DOHH2 (cell line): Measurements from ENCODE around the gene LAMA5.
"Not testable (repeated sequence)": the region's sequence is repeated elsewhere in the genome, so short reads cannot be mapped to it uniquely, and the experiment has no call there.

Experiments
- H3F3A ChIP-seq: fragments of 200-600 bp; sonication (generic), shearing (Covaris generic); 2 replicates; pipeline ENCODE4 v1.6.0; 2016; ENCODE audit warnings: antibody characterized with exemption, mild to moderate bottlenecking; ENCODE audit not compliant: control insufficient read depth, insufficient read depth
- H3K27ac ChIP-seq: fragments of 200-600 bp; sonication (generic); 2 replicates; pipeline ENCODE4 v1.5.1; 2014; ENCODE audit warnings: low read depth, mild to moderate bottlenecking, low read length, moderate library complexity
- H3K27me3 ChIP-seq: fragments of 200-600 bp; sonication (generic); 2 replicates; pipeline ENCODE4 v1.6.1; 2014; ENCODE audit warnings: mild to moderate bottlenecking, low read length, mixed read lengths; ENCODE audit not compliant: control insufficient read depth
- H3K36me3 ChIP-seq: fragments of 200-600 bp; sonication (generic); 2 replicates; pipeline ENCODE4 v1.6.1; 2014; ENCODE audit warnings: mild to moderate bottlenecking, low read length, moderate library complexity, mixed read lengths; ENCODE audit not compliant: control insufficient read depth
- H3K4me1 ChIP-seq: fragments of 200-600 bp; sonication (generic); 2 replicates; pipeline ENCODE4 v1.6.1; 2014; ENCODE audit warnings: mild to moderate bottlenecking, low read length, mixed read lengths; ENCODE audit not compliant: control insufficient read depth
- H3K4me2 ChIP-seq: fragments of 200-600 bp; sonication (generic); 2 replicates; pipeline ENCODE4 v1.6.0; 2014; ENCODE audit warnings: mild to moderate bottlenecking, low read length, moderate library complexity
- H3K4me3 ChIP-seq: fragments of 200-600 bp; sonication (generic); 2 replicates; pipeline ENCODE4 v1.5.1; 2014; ENCODE audit warnings: mild to moderate bottlenecking, low read length, mixed read lengths
- H3K79me2 ChIP-seq: fragments of 200-600 bp; sonication (generic); 2 replicates; pipeline ENCODE4 v1.6.1; 2014; ENCODE audit warnings: mild to moderate bottlenecking, low read length, mixed read lengths; ENCODE audit not compliant: control insufficient read depth
- H3K9me2 ChIP-seq: fragments of 200-600 bp; sonication (generic); replicated peaks from 2 replicates; pipeline ENCODE4 v1.6.1; 2014; ENCODE audit warnings: mild to moderate bottlenecking, low read length, mixed read lengths; ENCODE audit not compliant: control insufficient read depth
- H3K9me3 ChIP-seq: fragments of 200-600 bp; sonication (generic); 2 replicates; pipeline ENCODE4 v1.6.1; 2014; ENCODE audit warnings: antibody characterized with exemption, low read length, mixed read lengths; ENCODE audit not compliant: control insufficient read depth, insufficient read depth
- H4K20me1 ChIP-seq: fragments of 200-600 bp; sonication (generic); 2 replicates; pipeline ENCODE4 v1.6.0; 2014; ENCODE audit warnings: low read depth, mild to moderate bottlenecking, antibody characterized with exemption, low read length, moderate library complexity; ENCODE audit not compliant: control insufficient read depth, insufficient read depth
- CTCF ChIP-seq: fragments of 200-600 bp; sonication (generic); IDR thresholded peaks from one replicate; pipeline ENCODE4 v1.5.1; 2014; ENCODE audit warnings: antibody characterized with exemption, mild to moderate bottlenecking, low read depth, low read length; ENCODE audit not compliant: poor library complexity, severe bottlenecking
- EZH2phosphoT487 ChIP-seq: fragments of 200-600 bp; sonication (generic); IDR thresholded peaks from 2 replicates; pipeline ENCODE4 v1.6.1; 2017; ENCODE audit warnings: borderline replicate concordance, mild to moderate bottlenecking, antibody characterized with exemption, low read length, moderate library complexity, mixed read lengths

Gene LAMA5

GRCh38 chr20:62377064-62377461, 10.0 kb upstream of the LAMA5 start:
- H3K4me3 ChIP-seq, result no peak overlapping the region
- H3K9me2 ChIP-seq, result no peaks in the 10 kb centered on the region
- no peaks in the 10 kb centered on the region for H3K27me3 ChIP-seq
- H3K79me2 ChIP-seq, result peaks cover 6% of the 10 kb centered on the region; the same call in 1 of the 2 replicates
- H3K4me1 ChIP-seq, result peaks cover 5% of the 10 kb centered on the region; the same call in 1 of the 2 replicates
- no peak overlapping the region for H3K4me2 ChIP-seq
- H4K20me1 ChIP-seq, result no peaks in the 10 kb centered on the region
- no peaks in the 10 kb centered on the region for H3K9me3 ChIP-seq
- H3K36me3 ChIP-seq, result peaks cover 10% of the 10 kb centered on the region
- no peak overlapping the region for H3K27ac ChIP-seq
- H3F3A ChIP-seq, result no peaks in the 10 kb centered on the region
- TF ChIP-seq EZH2phosphoT487, result no peak
- no peak for TF ChIP-seq CTCF

GRCh38 chr20:62376112-62377063, 9.3 kb upstream of the LAMA5 start:
- H3K4me3 ChIP-seq, result no peak overlapping the region
- no peak overlapping the region for H3K27ac ChIP-seq
- no peak overlapping the region for H3K4me2 ChIP-seq

GRCh38 chr20:62374331-62375152, 7.4 kb upstream of the LAMA5 start:
- no peak for TF ChIP-seq CTCF
- no peak for TF ChIP-seq EZH2phosphoT487
- no peaks in the 10 kb centered on the region for H3K9me3 ChIP-seq
- no peaks in the 10 kb centered on the region for H3K79me2 ChIP-seq
- H3K4me3 ChIP-seq, result no peak overlapping the region
- H3K36me3 ChIP-seq, result no peaks in the 10 kb centered on the region
- H3K4me2 ChIP-seq, result no peak overlapping the region
- H3K9me2 ChIP-seq, result no peaks in the 10 kb centered on the region
- peaks cover 12% of the 10 kb centered on the region for H3K27me3 ChIP-seq
- H4K20me1 ChIP-seq, result no peaks in the 10 kb centered on the region
- no peaks in the 10 kb centered on the region for H3F3A ChIP-seq
- no peak overlapping the region for H3K27ac ChIP-seq
- H3K4me1 ChIP-seq, result peaks cover 5% of the 10 kb centered on the region; the same call in 1 of the 2 replicates

More at GRCh38 chr20:62376112-62377063, 9.3 kb upstream of the LAMA5 start:
- TF ChIP-seq CTCF (no peak), EZH2phosphoT487 (no peak)
- H3K36me3 ChIP-seq, result peaks cover 3% of the 10 kb centered on the region; the same call in 1 of the 2 replicates
- 0 out of 2 replicates have a peak, but pooled peaks cover 3% of the 10 kb centered on the region for H3K79me2 ChIP-seq
- H3K9me2 ChIP-seq, result no peaks in the 10 kb centered on the region
- no peaks in the 10 kb centered on the region for H4K20me1 ChIP-seq
- no peaks in the 10 kb centered on the region; the same call in 1 of the 2 replicates for H3K27me3 ChIP-seq
- no peaks in the 10 kb centered on the region for H3F3A ChIP-seq
- peaks cover 5% of the 10 kb centered on the region; the same call in 1 of the 2 replicates for H3K4me1 ChIP-seq
- no peaks in the 10 kb centered on the region for H3K9me3 ChIP-seq

- not testable (repeated sequence) for H3K4me3 ChIP-seq, H3K79me2 ChIP-seq, H4K20me1 ChIP-seq, H3K4me2 ChIP-seq, H3K9me3 ChIP-seq, H3K9me2 ChIP-seq, H3K27ac ChIP-seq, H3F3A ChIP-seq, H3K36me3 ChIP-seq
- peaks cover 20% of the 10 kb centered on the region for H3K27me3 ChIP-seq
- H3K4me1 ChIP-seq, result peaks cover 10% of the 10 kb centered on the region
Measured at GRCh38 chr20:62373631-62374179, 6.6 kb upstream of the LAMA5 start.
